Spleen (tissue), 11 donors: ENCODE results near the gene S100B. TPM values are rescaled to one million over a fixed set of nuclear protein-coding genes. Genes with fewer than 3 reads are reported as not detected.

Experiments used
- DNase-seq: peaks from one replicate; pipeline ENCODE4 v3.0.0-alpha.2; 2020
- H3K27ac ChIP-seq, 8 donors: fragments of 200-600 bp; sonication (generic) in 7 of 8; 1 replicate in 4 of 8; 2 replicates in 4 of 8; pipeline versions ENCODE4 v1.5.0 to v1.8.0; 2016 to 2021; ENCODE audit warnings: inconsistent platforms in 4 of 8, mild to moderate bottlenecking in 4 of 8, moderate library complexity in 1 of 8
- H3K27me3 ChIP-seq, 7 donors: fragments of 200-600 bp; sonication (generic) in 6 of 7; replicated peaks in 1 of 7; 1 replicate in 4 of 7; 2 replicates in 3 of 7; pipeline versions ENCODE4 v1.5.0 to v1.8.0; 2016 to 2021; ENCODE audit warnings: inconsistent platforms in 3 of 7, mild to moderate bottlenecking in 1 of 7
- H3K36me3 ChIP-seq, 6 donors: fragments of 200-600 bp; sonication (generic) in 5 of 6; 1 replicate in 4 of 6; 2 replicates in 2 of 6; pipeline versions ENCODE4 v1.5.0 to v1.8.0; 2016 to 2021; ENCODE audit warnings: inconsistent platforms in 2 of 6
- H3K4me1 ChIP-seq, 6 donors: fragments of 200-600 bp; sonication (generic) in 5 of 6; 1 replicate in 3 of 6; 2 replicates in 3 of 6; pipeline versions ENCODE4 v1.5.0 to v1.8.0; 2016 to 2021; ENCODE audit warnings: inconsistent platforms in 3 of 6
- H3K4me3 ChIP-seq, 8 donors: fragments of 200-600 bp; sonication (generic) in 7 of 8; 1 replicate in 4 of 8; 2 replicates in 4 of 8; pipeline versions ENCODE4 v1.5.0 to v1.8.0; 2016 to 2021; ENCODE audit warnings: inconsistent platforms in 4 of 8, mild to moderate bottlenecking in 4 of 8, moderate library complexity in 2 of 8
- H3K9me3 ChIP-seq, 8 donors: fragments of 200-600 bp; sonication (generic) in 7 of 8; 1 replicate in 4 of 8; 2 replicates in 4 of 8; pipeline versions ENCODE4 v1.5.0 to v1.8.0; 2016 to 2021; ENCODE audit warnings: inconsistent platforms in 4 of 8
- POLR2A ChIP-seq, 3 donors: fragments of 450-650 bp; IDR thresholded peaks; one replicate each; pipeline ENCODE4 v1.5.1; 2017; ENCODE audit warnings: antibody characterized with exemption in 3 of 3, mild to moderate bottlenecking in 1 of 3
- POLR2AphosphoS5 ChIP-seq, 3 donors: sonication (generic); formaldehyde crosslinking; IDR thresholded peaks; one replicate each; pipeline ENCODE4 v1.5.1; 2017; ENCODE audit warnings: antibody characterized with exemption in 3 of 3
- WGBS, 5 donors: extraction: QIAGEN DNeasy Blood & Tissue Kit in 3 of 5; methylation state at CpG; one replicate each; pipeline versions ENCODE4 v1.1.5 to v1.1.7; 2013 to 2018; 5-methylcytosine and 5-hydroxymethylcytosine counted together
- intact Hi-C: fragments of 100-400 bp; cut with DNase I; formaldehyde crosslinking; loops from one replicate; pipeline ENCODE4 v1.15.0; 2023; ENCODE audit warnings: low total_unique reads
- polyA plus RNA-seq, 3 donors: library from polyadenylated mRNA; stranded (reverse); fragments of 200-250 nt; gene quantifications; one replicate each; pipeline ENCODE4 v1.2.1, GENCODE V29; 2013
- total RNA-seq, 7 donors: library from RNA; depleted of rRNA in 3 of 7; stranded (reverse); fragments of >200 nt in 3 of 7; fragmentation: NEBNext Ultra II Directional in 4 of 7; extraction: Animal tissue kit (Norgen Biotek cat#: 25700) in 4 of 7; gene quantifications; one replicate each; pipeline versions ENCODE4 v1.1.0 to v1.2.1, GENCODE V29; 2016 to 2021
- TF ChIP-seq, protein P1 (sequence below), 11 experiments: fragments of 200-600 bp in 7 of 11; fragments of 450-650 bp in 4 of 11; sonication (generic) in 4 of 11; IDR thresholded peaks in 8 of 11; conservative IDR thresholded peaks in 3 of 11; 1 replicate in 7 of 11; 2 replicates in 4 of 11; pipeline versions ENCODE4 v1.4.0 to v1.8.0; 2016 to 2021; ENCODE audit warnings: antibody characterized with exemption in 11 of 11, inconsistent platforms in 4 of 11, mild to moderate bottlenecking in 1 of 11
- donor health status: healthy with polysubstance abuse.
- donor health status: DM: no; HTN: no; CAD: no; lungs with moderate emphysema.
- donor health status: DM: no; HTN: no; CAD: no.
- donor health status: Bipolar disorder and iron deficiency.
- donor health status: healthy.
- donor health status: DM: no; HTN: no; CAD: no.
- donor health status: DM: yes; HTN: yes; CAD: no.

The S100B gene
- total and polyA plus RNA-seq, 10 donors: 9.7 to 46.0 (median 21.4) TPM

DNA sequence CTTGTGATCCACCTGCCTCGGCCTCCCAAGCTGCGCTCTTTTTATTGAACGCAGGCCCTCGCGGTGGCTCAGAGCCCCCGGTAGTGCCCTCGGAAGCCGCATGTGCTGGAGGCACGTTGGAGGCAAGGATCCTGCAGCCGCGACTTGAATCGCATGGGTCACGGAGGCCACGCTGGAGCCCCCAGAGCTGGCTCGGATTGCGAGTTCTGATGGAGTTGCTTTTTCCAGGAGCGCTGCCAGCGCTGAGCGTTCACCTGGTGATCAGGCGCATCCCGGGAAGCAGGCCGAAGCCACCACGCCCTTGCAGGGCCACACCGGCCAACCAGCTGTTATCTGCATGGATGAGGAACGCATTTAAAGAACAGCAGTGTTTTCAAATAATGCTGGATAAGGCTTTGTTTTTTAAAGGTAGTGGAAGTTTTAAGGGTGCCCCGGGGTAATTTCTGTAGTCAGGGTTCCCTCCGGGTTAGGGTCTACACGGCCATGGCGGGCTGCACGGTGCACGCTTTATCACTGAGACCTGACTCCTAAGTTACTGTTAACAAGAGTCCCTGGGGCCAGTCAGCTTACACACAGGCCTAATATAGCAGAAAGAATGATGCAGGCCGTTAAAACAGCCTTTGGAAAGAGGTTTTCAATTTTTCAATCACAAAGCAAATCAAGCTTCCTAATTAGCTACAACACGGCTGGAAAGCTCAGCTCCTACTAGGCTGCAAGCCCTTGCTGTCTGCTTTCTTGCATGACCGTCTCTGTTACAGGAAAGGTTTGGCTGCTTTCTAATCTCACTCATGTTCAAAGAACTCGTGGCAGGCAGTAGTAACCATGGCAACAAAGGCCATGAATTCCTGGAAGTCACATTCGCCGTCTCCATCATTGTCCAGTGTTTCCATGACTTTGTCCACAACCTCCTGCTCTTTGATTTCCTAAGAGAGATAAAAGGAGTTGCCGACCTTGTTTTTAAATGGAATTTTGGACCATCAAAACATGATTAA, 6.0 kb downstream of the S100B start:
- Histone ChIP-seq H3K27me3 (no peaks in the 10 kb centered on the region), H3K36me3 (no peaks in the 10 kb centered on the region), H3K4me3 (no peak overlapping the region), H3K27ac (peak overlapping the region in 6 of 8 donors; percentile 3 to 49 (median 34)), H3K9me3 (peaks cover 0 to 18% (median 11%) of the 10 kb centered on the region in 8 donors), H3K4me1 (peaks cover 0 to 19% (median 9%) of the 10 kb centered on the region in 6 donors)
- intact Hi-C loops: no loop called here
- DNase-seq: no peak
- WGBS, 5 donors: 81 to 87% (median 85%) methylated on average over 29 to 38 of the region's 38 CpGs
- TF ChIP-seq POLR2AphosphoS5 (IDR thresholded peaks at IDR 0.05): peak in 1 of 3 donors; percentile 54
- TF ChIP-seq, protein P1, sequence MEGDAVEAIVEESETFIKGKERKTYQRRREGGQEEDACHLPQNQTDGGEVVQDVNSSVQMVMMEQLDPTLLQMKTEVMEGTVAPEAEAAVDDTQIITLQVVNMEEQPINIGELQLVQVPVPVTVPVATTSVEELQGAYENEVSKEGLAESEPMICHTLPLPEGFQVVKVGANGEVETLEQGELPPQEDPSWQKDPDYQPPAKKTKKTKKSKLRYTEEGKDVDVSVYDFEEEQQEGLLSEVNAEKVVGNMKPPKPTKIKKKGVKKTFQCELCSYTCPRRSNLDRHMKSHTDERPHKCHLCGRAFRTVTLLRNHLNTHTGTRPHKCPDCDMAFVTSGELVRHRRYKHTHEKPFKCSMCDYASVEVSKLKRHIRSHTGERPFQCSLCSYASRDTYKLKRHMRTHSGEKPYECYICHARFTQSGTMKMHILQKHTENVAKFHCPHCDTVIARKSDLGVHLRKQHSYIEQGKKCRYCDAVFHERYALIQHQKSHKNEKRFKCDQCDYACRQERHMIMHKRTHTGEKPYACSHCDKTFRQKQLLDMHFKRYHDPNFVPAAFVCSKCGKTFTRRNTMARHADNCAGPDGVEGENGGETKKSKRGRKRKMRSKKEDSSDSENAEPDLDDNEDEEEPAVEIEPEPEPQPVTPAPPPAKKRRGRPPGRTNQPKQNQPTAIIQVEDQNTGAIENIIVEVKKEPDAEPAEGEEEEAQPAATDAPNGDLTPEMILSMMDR (IDR thresholded peaks at IDR 0.05 in 8 of 11, conservative IDR thresholded peaks at IDR 0.05 in 3 of 11): no peak

DNA sequence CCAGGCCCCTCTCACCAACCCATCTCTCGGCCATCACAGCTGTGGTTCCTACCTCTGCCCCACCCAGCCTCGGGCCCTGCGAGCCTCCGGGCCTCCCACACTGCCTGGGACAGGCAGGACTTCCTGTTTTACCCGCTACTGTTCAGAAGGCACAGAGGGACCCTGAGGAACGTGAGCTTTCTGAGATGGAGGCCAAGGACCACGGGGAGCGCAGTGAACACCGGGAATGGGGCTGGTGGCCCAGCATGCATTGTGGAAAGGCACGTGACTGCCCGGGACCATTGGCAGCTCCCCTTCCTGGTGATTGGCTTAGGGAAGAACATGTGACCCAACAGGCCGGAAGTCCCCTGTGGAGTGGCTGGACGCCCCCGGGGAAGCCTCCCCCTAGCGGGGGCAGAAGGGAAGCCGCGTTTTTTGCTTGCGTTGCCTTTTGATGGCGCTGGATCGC, 7.0 kb downstream of the S100B start:
- 84 to 91% (median 89%) methylated on average over 19 to 20 of the region's 20 CpGs for WGBS, 5 donors
- no peaks in the 10 kb centered on the region for H3K27me3 ChIP-seq
- no peak overlapping the region for H3K4me3 ChIP-seq
- peaks cover 0 to 19% (median 9%) of the 10 kb centered on the region in 6 donors for H3K4me1 ChIP-seq
- peaks cover 0 to 28% (median 18%) of the 10 kb centered on the region in 8 donors for H3K9me3 ChIP-seq
- no peak for DNase-seq
- intact Hi-C loops: no loop called here
- H3K36me3 ChIP-seq: no peaks in the 10 kb centered on the region
- no peak overlapping the region for H3K27ac ChIP-seq
- TF ChIP-seq, protein P1 (IDR thresholded peaks at IDR 0.05 in 8 of 11, conservative IDR thresholded peaks at IDR 0.05 in 3 of 11): no peak
- TF ChIP-seq POLR2AphosphoS5 (IDR thresholded peaks at IDR 0.05) (no peak), POLR2A (IDR thresholded peaks at IDR 0.05) (no peak)

DNA sequence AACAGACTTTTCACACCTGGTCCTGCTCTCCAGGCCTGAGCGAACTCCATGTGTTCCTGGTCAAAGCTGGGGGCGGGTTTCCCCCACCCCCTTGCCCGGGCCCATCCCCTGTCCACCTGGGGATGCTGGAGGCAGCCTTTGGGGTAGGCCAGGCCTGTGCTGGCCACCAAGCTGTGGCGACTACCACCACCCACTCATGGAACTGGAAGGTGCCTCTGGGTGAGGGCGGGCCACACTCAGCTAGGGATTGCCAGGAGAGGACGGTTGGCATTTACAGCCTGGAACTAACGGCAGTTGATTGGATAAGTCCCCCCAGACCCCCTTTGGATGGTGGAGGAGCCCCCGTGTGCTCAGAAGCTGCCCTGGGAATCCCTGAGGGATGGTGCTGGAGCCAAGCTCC, 7.9 kb downstream of the S100B start:
- peaks cover 0 to 36% (median 24%) of the 10 kb centered on the region in 8 donors for H3K9me3 ChIP-seq
- no peak overlapping the region for H3K4me3 ChIP-seq
- DNase-seq: no peak
- TF ChIP-seq, protein P1 (IDR thresholded peaks at IDR 0.05 in 8 of 11, conservative IDR thresholded peaks at IDR 0.05 in 3 of 11): no peak
- TF ChIP-seq POLR2AphosphoS5 (IDR thresholded peaks at IDR 0.05) (no peak), POLR2A (IDR thresholded peaks at IDR 0.05) (no peak)
- no peak overlapping the region for H3K27ac ChIP-seq
- intact Hi-C loops: no loop called here
- 85 to 95% (median 89%) methylated on average over 8 of the region's 8 CpGs for WGBS, 5 donors
- peaks cover 0 to 19% (median 9%) of the 10 kb centered on the region in 6 donors for H3K4me1 ChIP-seq
- H3K36me3 ChIP-seq: no peaks in the 10 kb centered on the region
- H3K27me3 ChIP-seq: no peaks in the 10 kb centered on the region

DNA sequence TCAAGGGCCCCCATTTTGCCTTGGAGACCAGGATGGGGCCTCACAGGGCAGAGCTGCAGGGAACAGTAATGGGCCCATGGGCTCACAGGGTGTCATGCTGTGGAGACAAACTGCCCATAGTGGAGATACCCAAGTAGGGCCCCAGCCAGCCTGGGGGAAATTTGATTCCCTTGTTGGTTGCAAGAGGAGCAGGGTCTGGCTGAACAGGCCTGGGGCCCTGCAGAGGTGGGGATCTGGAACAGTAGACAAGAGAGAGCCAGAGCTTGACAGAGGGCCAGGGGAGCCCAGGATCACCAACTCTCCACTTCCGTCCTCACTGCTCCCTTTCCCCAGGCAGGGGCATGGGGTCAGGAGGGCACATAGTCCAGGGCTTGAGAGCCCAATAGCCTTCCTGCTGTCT, 8.7 kb downstream of the S100B start:
- no peak for TF ChIP-seq POLR2A (IDR thresholded peaks at IDR 0.05)
- TF ChIP-seq POLR2AphosphoS5 (IDR thresholded peaks at IDR 0.05): no peak
- TF ChIP-seq, protein P1 (IDR thresholded peaks at IDR 0.05 in 8 of 11, conservative IDR thresholded peaks at IDR 0.05 in 3 of 11): no peak
- Histone ChIP-seq H3K4me3 (no peak overlapping the region), H3K27ac (no peak overlapping the region), H3K9me3 (peaks cover 0 to 45% (median 26%) of the 10 kb centered on the region in 8 donors), H3K27me3 (no peaks in the 10 kb centered on the region), H3K4me1 (peaks cover 0 to 19% (median 9%) of the 10 kb centered on the region in 6 donors), H3K36me3 (no peaks in the 10 kb centered on the region)
- intact Hi-C loops: no loop called here
- 88 to 100% (median 100%) methylated on average over 1 of the region's 1 CpG for WGBS, 5 donors
- DNase-seq: no peak
